HEK293T (cell line): ENCODE results near the gene ATG2B.
"Not testable (repeated sequence)": the region's sequence is repeated elsewhere in the genome, so short reads cannot be mapped to it uniquely, and the experiment has no call there.

Experiments used
- CTCF ChIA-PET: fragments of 350-600 bp; formaldehyde crosslinking; extraction: SDS; loops from one replicate; lab custom pipeline; 2021; ENCODE audit warnings: antibody characterized with exemption, inconsistent platforms; lab: Yijun Ruan, JAX
- POLR2A ChIA-PET: fragments of 350-600 bp; formaldehyde crosslinking; extraction: SDS; loops from one replicate; lab custom pipeline; 2020; ENCODE audit warnings: antibody characterized with exemption, inconsistent platforms; lab: Yijun Ruan, JAX
- DNase-seq: peaks from one replicate; pipeline ENCODE4 v3.0.0; 2012; ENCODE audit warnings: mixed read lengths; ENCODE audit errors: extremely low spot score
- ARNT ChIP-seq: fragments of 450-650 bp; IDR thresholded peaks from 2 replicates; pipeline ENCODE4 v1.6.1; 2017; ENCODE audit warnings: mild to moderate bottlenecking
- BHLHE40 ChIP-seq: fragments of 450-650 bp; IDR thresholded peaks from 2 replicates; pipeline ENCODE4 v1.6.1; 2016; ENCODE audit warnings: mild to moderate bottlenecking, moderate library complexity, borderline replicate concordance
- CTBP1 ChIP-seq: fragments of 450-650 bp; IDR thresholded peaks from 2 replicates; pipeline ENCODE4 v1.6.1; 2016; ENCODE audit warnings: borderline replicate concordance
- ELF4 ChIP-seq: fragments of 450-650 bp; IDR thresholded peaks from 2 replicates; pipeline ENCODE4 v1.6.1; 2017; ENCODE audit warnings: antibody characterized with exemption
- FOXA1 ChIP-seq: fragments of 450-650 bp; IDR thresholded peaks from 2 replicates; pipeline ENCODE4 v1.6.1; 2016; ENCODE audit warnings: mild to moderate bottlenecking
- FOXK2 ChIP-seq: fragments of 450-650 bp; IDR thresholded peaks from 2 replicates; pipeline ENCODE4 v1.6.1; 2016; ENCODE audit warnings: mild to moderate bottlenecking
- FOXM1 ChIP-seq: fragments of 450-650 bp; IDR thresholded peaks from 2 replicates; pipeline ENCODE4 v1.6.1; 2017; ENCODE audit warnings: mild to moderate bottlenecking, borderline replicate concordance
- HDGF ChIP-seq: fragments of 450-650 bp; IDR thresholded peaks from 2 replicates; pipeline ENCODE4 v1.6.1; 2017; ENCODE audit warnings: antibody characterized with exemption, borderline replicate concordance
- L3MBTL2 ChIP-seq: fragments of 450-650 bp; conservative IDR thresholded peaks from 2 replicates; pipeline ENCODE4 v1.6.1; 2016; ENCODE audit warnings: mild to moderate bottlenecking
- LEF1 ChIP-seq: fragments of 450-650 bp; IDR thresholded peaks from 2 replicates; pipeline ENCODE4 v1.6.1; 2017; ENCODE audit warnings: mild to moderate bottlenecking, borderline replicate concordance
- NFRKB ChIP-seq: fragments of 450-650 bp; IDR thresholded peaks from 2 replicates; pipeline ENCODE4 v1.6.1; 2016; ENCODE audit warnings: mild to moderate bottlenecking, moderate library complexity
- SP1 ChIP-seq: fragments of 450-650 bp; IDR thresholded peaks from 2 replicates; pipeline ENCODE4 v1.6.1; 2017
- SUZ12 ChIP-seq: fragments of 450-650 bp; IDR thresholded peaks from 2 replicates; pipeline ENCODE4 v1.6.1; 2016; ENCODE audit warnings: mild to moderate bottlenecking
- TARDBP ChIP-seq: fragments of 450-650 bp; IDR thresholded peaks from 2 replicates; pipeline ENCODE4 v1.6.1; 2016
- ZNF384 ChIP-seq: fragments of 450-650 bp; IDR thresholded peaks from 2 replicates; pipeline ENCODE4 v1.6.1; 2016
- TF ChIP-seq, protein P1 (sequence below): fragments of 450-650 bp; IDR thresholded peaks from 2 replicates; pipeline ENCODE4 v1.6.1; 2016

ATG2B gene

DNA sequence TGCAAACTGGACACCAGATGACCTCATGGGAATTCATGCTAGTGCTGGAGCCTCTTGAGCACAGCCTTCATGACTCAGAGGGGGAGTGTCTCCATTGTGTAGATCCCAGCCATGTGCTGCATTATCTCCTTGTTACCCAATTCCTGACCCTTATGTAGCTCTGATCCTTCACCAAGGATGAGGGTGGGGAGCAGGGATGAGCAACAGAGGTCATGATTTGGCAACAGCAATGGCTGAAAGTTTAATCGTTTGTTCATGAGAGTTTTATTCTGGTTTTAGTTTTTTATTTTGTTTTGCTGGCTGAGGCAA lies 116.6 kb downstream of the ATG2B start:
- DNase-seq = no peak
- CTCF ChIA-PET = no interaction called here
- no peak for TF ChIP-seq HDGF
- TF ChIP-seq BHLHE40 = no peak
- no peak for TF ChIP-seq SP1
- no peak for TF ChIP-seq L3MBTL2
- no peak for TF ChIP-seq FOXM1
- TF ChIP-seq CTBP1 = no peak
- TF ChIP-seq FOXK2 = no peak
- TF ChIP-seq ARNT = no peak
- no peak for TF ChIP-seq SUZ12
- no peak for TF ChIP-seq TARDBP
- TF ChIP-seq NFRKB = no peak
- no peak for TF ChIP-seq LEF1
- TF ChIP-seq FOXA1 = no peak
- TF ChIP-seq, protein P1, sequence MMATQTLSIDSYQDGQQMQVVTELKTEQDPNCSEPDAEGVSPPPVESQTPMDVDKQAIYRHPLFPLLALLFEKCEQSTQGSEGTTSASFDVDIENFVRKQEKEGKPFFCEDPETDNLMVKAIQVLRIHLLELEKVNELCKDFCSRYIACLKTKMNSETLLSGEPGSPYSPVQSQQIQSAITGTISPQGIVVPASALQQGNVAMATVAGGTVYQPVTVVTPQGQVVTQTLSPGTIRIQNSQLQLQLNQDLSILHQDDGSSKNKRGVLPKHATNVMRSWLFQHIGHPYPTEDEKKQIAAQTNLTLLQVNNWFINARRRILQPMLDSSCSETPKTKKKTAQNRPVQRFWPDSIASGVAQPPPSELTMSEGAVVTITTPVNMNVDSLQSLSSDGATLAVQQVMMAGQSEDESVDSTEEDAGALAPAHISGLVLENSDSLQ = no peak
- no peak for TF ChIP-seq ZNF384
- no peak for TF ChIP-seq ELF4
- POLR2A ChIA-PET = no interaction called here

DNA sequence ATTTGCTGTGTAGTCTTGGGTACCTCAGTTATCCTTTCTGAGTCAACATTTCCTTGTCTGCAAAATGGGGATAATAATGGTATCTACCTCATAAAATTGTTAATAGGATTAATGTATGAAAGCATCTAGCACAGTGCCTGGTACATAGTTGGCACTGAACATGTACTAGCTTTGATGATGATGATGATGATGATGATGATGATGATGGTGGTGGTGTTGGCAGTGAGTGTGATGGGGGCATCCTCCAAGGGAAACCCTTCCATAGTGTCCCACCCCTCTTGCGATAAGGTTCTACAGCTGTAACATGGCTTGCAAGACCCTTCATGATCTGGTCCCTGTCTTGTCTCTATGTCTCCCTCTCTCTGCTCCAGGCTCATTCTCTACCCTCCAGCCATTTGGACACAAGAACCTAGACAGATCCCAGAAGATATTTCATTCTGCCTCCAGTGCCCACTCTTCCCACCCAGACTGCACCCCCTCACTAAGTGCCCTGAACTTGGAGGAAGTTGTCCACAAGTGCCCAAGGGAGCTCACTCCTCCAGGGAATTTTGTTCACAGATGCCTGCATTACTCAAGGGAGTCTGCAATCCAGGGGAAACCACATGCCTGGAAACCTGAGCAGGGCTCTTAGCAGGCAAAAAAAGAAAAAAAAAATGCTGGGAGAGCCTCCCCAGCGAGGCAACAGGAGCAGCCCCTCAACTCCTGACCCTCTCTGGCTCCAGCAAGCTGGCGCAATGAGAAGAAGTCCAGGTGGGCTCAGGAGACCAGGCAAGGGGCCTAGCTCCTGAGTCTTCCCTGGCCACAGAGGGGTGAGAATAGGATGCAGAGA lies 117.2 kb downstream of the ATG2B start:
- no peak for TF ChIP-seq LEF1
- TF ChIP-seq ARNT = no peak
- TF ChIP-seq FOXK2 = no peak
- TF ChIP-seq ZNF384 = no peak
- no peak for TF ChIP-seq CTBP1
- TF ChIP-seq FOXA1 = no peak
- TF ChIP-seq SP1 = no peak
- TF ChIP-seq FOXM1 = no peak
- no peak for TF ChIP-seq NFRKB
- TF ChIP-seq, protein P1 = no peak
- no peak for TF ChIP-seq HDGF
- TF ChIP-seq BHLHE40 = no peak
- no peak for TF ChIP-seq ELF4
- no peak for TF ChIP-seq L3MBTL2
- TF ChIP-seq TARDBP = no peak
- TF ChIP-seq SUZ12 = no peak
- ChIA-PET POLR2A (no interaction called here), CTCF (no interaction called here)
- DNase-seq = no peak

- DNase-seq, POLR2A ChIA-PET: not testable (repeated sequence)
- CTCF ChIA-PET = interaction anchor here (0.6 kb wide), 1 partner anchor 571 kb away, joined by 6 read pairs; no protein-coding TSS in a partner anchor
Observed at GRCh38 chr14:96245074-96245473, 118.1 kb downstream of the ATG2B start.

DNA sequence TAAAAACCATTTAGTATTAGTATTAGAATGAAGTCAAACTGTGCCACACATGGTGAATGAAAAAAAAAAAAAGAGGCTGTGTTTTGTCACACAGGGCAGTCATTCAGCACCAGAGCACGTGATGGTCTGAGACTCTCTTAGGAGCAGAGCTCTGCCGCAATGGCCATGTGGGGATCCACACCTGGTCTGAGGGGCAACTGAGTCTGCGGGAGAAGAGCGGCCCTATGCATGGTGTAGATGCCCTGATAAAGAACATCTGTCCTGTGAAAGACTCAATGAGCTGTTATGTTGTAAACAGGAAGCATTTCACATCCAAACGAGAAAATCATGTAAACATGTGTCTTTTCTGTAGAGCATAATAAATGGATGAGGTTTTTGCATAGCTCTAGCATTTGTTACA lies 119.4 kb downstream of the ATG2B start:
- TF ChIP-seq FOXM1 (no peak), NFRKB (no peak), L3MBTL2 (no peak), ARNT (no peak), LEF1 (no peak), HDGF (no peak), FOXK2 (no peak)
- ChIA-PET CTCF (no interaction called here), POLR2A (interaction anchor here (0.9 kb wide), 1 partner anchor 18 kb away, joined by 3 read pairs; no protein-coding TSS in a partner anchor)
- no peak for DNase-seq

GRCh38 chr14:96242126-96242525 lies 121.0 kb downstream of the ATG2B start:
- ChIA-PET POLR2A (no interaction called here), CTCF (no interaction called here)
- TF ChIP-seq BHLHE40 (no peak), L3MBTL2 (no peak), NFRKB (no peak), CTBP1 (no peak), HDGF (no peak), ELF4 (no peak), ARNT (no peak), SP1 (no peak), FOXM1 (no peak), ZNF384 (no peak), FOXK2 (no peak), LEF1 (no peak), SUZ12 (no peak), FOXA1 (no peak), TARDBP (no peak)
- TF ChIP-seq, protein P1 = no peak
- no peak for DNase-seq

- DNase-seq = no peak
- CTCF ChIA-PET = no interaction called here
Observed at GRCh38 chr14:96240641-96241040, 122.5 kb downstream of the ATG2B start.

More at GRCh38 chr14:96240641-96241040, 122.5 kb downstream of the ATG2B start:
- TF ChIP-seq SP1 (no peak), TARDBP (no peak), BHLHE40 (no peak), FOXM1 (no peak), FOXA1 (no peak), L3MBTL2 (no peak), ARNT (no peak), LEF1 (no peak), FOXK2 (no peak), NFRKB (no peak), SUZ12 (no peak)
- TF ChIP-seq, protein P1 = no peak
- POLR2A ChIA-PET = no interaction called here
